ENCODE results near the gene CCDC146. TPM values are rescaled to one million over a fixed set of nuclear protein-coding genes. Genes with fewer than 3 reads are reported as not detected.
A peak's percentile ranks its signal among the peaks of the same experiment; 100 is the strongest.
"Not testable (repeated sequence)": the region's sequence is repeated elsewhere in the genome, so short reads cannot be mapped to it uniquely, and the experiment has no call there.

CCDC146 gene
- total RNA-seq, 6 experiments from 2014 or later = 2.6 to 7.2 (median 4.0) TPM

- 76% methylated on average over 4 of the region's 4 CpGs for WGBS (ENCODE audit: insufficient coverage, low coverage, low lambda C conversion rate, missing lambda C conversion rate)
- TF ChIP-seq POLR2A (IDR thresholded peaks at IDR 0.05) = no peak
- no peak for TF ChIP-seq CTCF (IDR thresholded peaks at IDR 0.05)
- Histone ChIP-seq H3K9me3 (no peaks in the 10 kb centered on the region), H3K36me3 (no peaks in the 10 kb centered on the region), H3K27ac (no peak overlapping the region), H3K27me3 (no peaks in the 10 kb centered on the region), H3K4me1 (no peaks in the 10 kb centered on the region), H3K4me3 (no peak overlapping the region)
- ATAC-seq (peak; percentile 11 to 45 (median 38)), DNase-seq (no peak)
- intact Hi-C loops (cut with DNase I) = no loop called here
Measured at GRCh38 chr7:77222065-77222464, 99.7 kb downstream of the CCDC146 start.

GRCh38 chr7:77222819-77223218 lies 100.4 kb downstream of the CCDC146 start:
- DNase-seq = no peak
- no peak for ATAC-seq
- intact Hi-C loops (cut with DNase I) = no loop called here
- no peaks in the 10 kb centered on the region for H3K4me1 ChIP-seq
- no peaks in the 10 kb centered on the region for H3K9me3 ChIP-seq
- H3K27ac ChIP-seq = no peak overlapping the region
- H3K36me3 ChIP-seq = no peaks in the 10 kb centered on the region
- TF ChIP-seq CTCF (IDR thresholded peaks at IDR 0.05) = no peak
- TF ChIP-seq POLR2A (IDR thresholded peaks at IDR 0.05) = no peak
- no peaks in the 10 kb centered on the region for H3K27me3 ChIP-seq
- 88% methylated on average over 4 of the region's 4 CpGs for WGBS (ENCODE audit: insufficient coverage, low coverage, low lambda C conversion rate, missing lambda C conversion rate)
- H3K4me3 ChIP-seq = no peak overlapping the region

GRCh38 chr7:77223261-77223660 lies 100.8 kb downstream of the CCDC146 start:
- no peaks in the 10 kb centered on the region for H3K4me1 ChIP-seq
- intact Hi-C loops (cut with DNase I) = no loop called here
- WGBS (ENCODE audit: insufficient coverage, low coverage, low lambda C conversion rate, missing lambda C conversion rate) = 79% methylated on average over 2 of the region's 2 CpGs
- no peaks in the 10 kb centered on the region for H3K36me3 ChIP-seq
- H3K9me3 ChIP-seq = no peaks in the 10 kb centered on the region
- no peak for TF ChIP-seq CTCF (IDR thresholded peaks at IDR 0.05)
- no peak for TF ChIP-seq POLR2A (IDR thresholded peaks at IDR 0.05)
- H3K4me3 ChIP-seq = no peak overlapping the region
- H3K27me3 ChIP-seq = no peaks in the 10 kb centered on the region
- no peak overlapping the region for H3K27ac ChIP-seq
- peak in 1 of 4 donors; percentile 20 for ATAC-seq
- DNase-seq = no peak

- Histone ChIP-seq H3K36me3 (no peaks in the 10 kb centered on the region), H3K4me1 (no peaks in the 10 kb centered on the region), H3K9me3 (no peaks in the 10 kb centered on the region), H3K27ac (no peak overlapping the region), H3K4me3 (no peak overlapping the region), H3K27me3 (no peaks in the 10 kb centered on the region)
- no CpG with 5 or more reads among the region's 1 CpG for WGBS (ENCODE audit: insufficient coverage, low coverage, low lambda C conversion rate, missing lambda C conversion rate)
- TF ChIP-seq CTCF (IDR thresholded peaks at IDR 0.05) (no peak), POLR2A (IDR thresholded peaks at IDR 0.05) (no peak)
- DNase-seq (no peak), ATAC-seq (no peak)
- intact Hi-C loops (cut with DNase I) = no loop called here
Measured at GRCh38 chr7:77226357-77226839, 104.0 kb downstream of the CCDC146 start.

- intact Hi-C loops (cut with DNase I); ATAC-seq; DNase-seq: not testable (repeated sequence)
Measured at GRCh38 chr7:77228795-77229194, 106.4 kb downstream of the CCDC146 start.

More at GRCh38 chr7:77228795-77229194, 106.4 kb downstream of the CCDC146 start:
- H3K4me1 ChIP-seq, H3K36me3 ChIP-seq, H3K9me3 ChIP-seq, H3K27ac ChIP-seq, H3K4me3 ChIP-seq, H3K27me3 ChIP-seq: not testable (repeated sequence)

Data from right lobe of liver (tissue), 6 donors.